ENCODE data around the gene RTN4.
"Not testable (repeated sequence)": the region's sequence is repeated elsewhere in the genome, so short reads cannot be mapped to it uniquely, and the experiment has no call there.

Gene RTN4

GRCh38 chr2:55063713-55064323, 13.6 kb upstream of the RTN4 start:
- DNase-seq, result no peak

GRCh38 chr2:55063226-55063625, 13.0 kb upstream of the RTN4 start:
- DNase-seq, result no peak

GRCh38 chr2:55062754-55063153, 12.5 kb upstream of the RTN4 start:
- no peak for DNase-seq

GRCh38 chr2:55061523-55062344, 11.5 kb upstream of the RTN4 start:
- DNase-seq, result no peak

- no peak for DNase-seq
These were observed 9.5 kb upstream of the RTN4 start for GRCh38 chr2:55059793-55060192.

- DNase-seq, result no peak
These were observed 7.2 kb upstream of the RTN4 start for GRCh38 chr2:55057474-55057873.

- DNase-seq, result no peak
These were observed 5.8 kb upstream of the RTN4 start for GRCh38 chr2:55056024-55056521.

GRCh38 chr2:55054106-55054875, 4.0 kb upstream of the RTN4 start:
- DNase-seq, result no peak

- DNase-seq, result not testable (repeated sequence)
These were observed 3.0 kb upstream of the RTN4 start for GRCh38 chr2:55053225-55053624.

GRCh38 chr2:55052129-55053061, 2.1 kb upstream of the RTN4 start:
- DNase-seq, result no peak

- peak in 11 of 56 donors; percentile 8 to 51 (median 16) for DNase-seq
These were observed 995 bp upstream of the RTN4 start for GRCh38 chr2:55051026-55051866.

GRCh38 chr2:55049821-55050099, 491 bp downstream of the RTN4 start:
- peak in 7 of 56 donors; percentile 35 to 62 (median 43) for DNase-seq

- peak; percentile 28 to 93 (median 82) for DNase-seq
These were observed 1.0 kb downstream of the RTN4 start for GRCh38 chr2:55049043-55049820.

- DNase-seq, result peak in 11 of 56 donors; percentile 1 to 45 (median 12)
These were observed 1.7 kb downstream of the RTN4 start for GRCh38 chr2:55048508-55049042.

GRCh38 chr2:55047677-55048299, 2.5 kb downstream of the RTN4 start:
- DNase-seq, result peak in 20 of 56 donors; percentile 4 to 45 (median 13)

GRCh38 chr2:55045780-55046179, 4.5 kb downstream of the RTN4 start:
- DNase-seq, result no peak

- no peak for DNase-seq
These were observed 6.4 kb downstream of the RTN4 start for GRCh38 chr2:55043841-55044240.

- no peak for DNase-seq
These were observed 11.8 kb downstream of the RTN4 start for GRCh38 chr2:55038428-55038827.
